GM12878 (cell line): ENCODE results near the gene SLC43A3. TPM values are rescaled to one million over a fixed set of nuclear protein-coding genes. Genes with fewer than 3 reads are reported as not detected.
A peak's percentile ranks its signal among the peaks of the same experiment; 100 is the strongest.

Experiments used
- BCLAF1 ChIP-seq: fragments of 450-650 bp; IDR thresholded peaks from 2 replicates; pipeline ENCODE4 v1.6.1; 2017; ENCODE audit warnings: antibody characterized with exemption, mild to moderate bottlenecking, moderate library complexity
- FOXK2 ChIP-seq: fragments of 450-650 bp; IDR thresholded peaks from 2 replicates; pipeline ENCODE4 v1.6.1; 2017; ENCODE audit warnings: mild to moderate bottlenecking, moderate library complexity
- HCFC1 ChIP-seq: fragments of 150-350 bp; IDR thresholded peaks from 2 replicates; pipeline ENCODE4 v1.6.1; 2014; ENCODE audit warnings: low read length
- IRF4 ChIP-seq: IDR thresholded peaks from 2 replicates; pipeline ENCODE4 v1.6.1; 2011; ENCODE audit warnings: low read depth, low read length
- LARP7 ChIP-seq: fragments of 450-650 bp; IDR thresholded peaks from 2 replicates; pipeline ENCODE4 v1.6.1; 2017; ENCODE audit warnings: mild to moderate bottlenecking
- MXI1 ChIP-seq: fragments of 150-350 bp; IDR thresholded peaks from 2 replicates; pipeline ENCODE4 v1.6.1; 2011; ENCODE audit warnings: low read depth, mild to moderate bottlenecking, inconsistent platforms, low read length, improper control_type of control experiment
- NBN ChIP-seq: fragments of 450-650 bp; IDR thresholded peaks from 2 replicates; pipeline ENCODE4 v1.6.1; 2016
- RAD21 ChIP-seq: IDR thresholded peaks from 2 replicates; pipeline ENCODE4 v1.6.1; 2011; ENCODE audit warnings: mild to moderate bottlenecking, low read depth, low read length, moderate library complexity; ENCODE audit not compliant: insufficient read depth
- REST ChIP-seq: IDR thresholded peaks from 2 replicates; pipeline ENCODE4 v1.6.1; 2012; ENCODE audit warnings: mild to moderate bottlenecking, low read depth, low read length
- RUNX3 ChIP-seq: IDR thresholded peaks from 2 replicates; pipeline ENCODE4 v1.6.1; 2012; ENCODE audit warnings: low read length, inconsistent platforms
- SRF ChIP-seq, 2 experiments: IDR thresholded peaks; 2 replicates each; pipeline ENCODE4 v1.6.1; 2011; ENCODE audit warnings: low read depth in 2 of 2, low read length in 2 of 2, mild to moderate bottlenecking in 1 of 2, moderate library complexity in 1 of 2
- STAT3 ChIP-seq: IDR thresholded peaks from 2 replicates; pipeline ENCODE4 v1.6.1; 2011; ENCODE audit warnings: low read depth, low read length, improper control_type of control experiment
- TARDBP ChIP-seq: IDR thresholded peaks from 2 replicates; pipeline ENCODE4 v1.6.1; 2016; ENCODE audit warnings: borderline replicate concordance
- USF1 ChIP-seq: IDR thresholded peaks from 2 replicates; pipeline ENCODE4 v1.6.1; 2011; ENCODE audit warnings: borderline replicate concordance, low read depth, mild to moderate bottlenecking, moderate library complexity, mixed read lengths, low read length; ENCODE audit not compliant: insufficient read depth; ENCODE audit errors: extremely low read length
- ZNF217 ChIP-seq: fragments of 450-650 bp; IDR thresholded peaks from 2 replicates; pipeline ENCODE4 v1.6.1; 2017; ENCODE audit warnings: antibody characterized with exemption, mild to moderate bottlenecking
- ZNF622 ChIP-seq: fragments of 450-650 bp; IDR thresholded peaks from 2 replicates; pipeline ENCODE4 v1.6.1; 2017; ENCODE audit warnings: mild to moderate bottlenecking, inconsistent platforms
- polyA plus RNA-seq, 11 experiments: library from polyadenylated mRNA; depleted of rRNA in 4 of 11; unstranded in 6 of 11; stranded (reverse) in 5 of 11; fragments of >200 nt; fragmentation: Nextera tagmentation in 4 of 11; fragmentation: Illumina TruSeq in 1 of 11; extraction: Ambion mirVana in 4 of 11; extraction: Trizol in 1 of 11; gene quantifications; 1 replicate in 1 of 11; 2 replicates in 10 of 11; pipeline versions ENCODE4 v1.2.1 to v1.2.3, GENCODE V29; 2011 to 2016; ENCODE audit warnings: inconsistent platforms in 2 of 11, missing spikeins in 2 of 11, low read depth in 1 of 11
- total RNA-seq, 4 experiments: library from RNA; depleted of rRNA in 3 of 4; stranded (reverse); fragments of >200 nt in 3 of 4; fragmentation: Illumina TruSeq in 1 of 4; extraction: Trizol in 1 of 4; gene quantifications; 2 replicates each; pipeline versions ENCODE4 v1.2.1 to v1.2.3, GENCODE V29; 2013 to 2021

Gene SLC43A3
- total and polyA plus RNA-seq, 10 of the 15 experiments (the other 5 are each of a cell fraction or from before 2014, with no cell fraction given): 37.5 to 237 (median 132) TPM

DNA sequence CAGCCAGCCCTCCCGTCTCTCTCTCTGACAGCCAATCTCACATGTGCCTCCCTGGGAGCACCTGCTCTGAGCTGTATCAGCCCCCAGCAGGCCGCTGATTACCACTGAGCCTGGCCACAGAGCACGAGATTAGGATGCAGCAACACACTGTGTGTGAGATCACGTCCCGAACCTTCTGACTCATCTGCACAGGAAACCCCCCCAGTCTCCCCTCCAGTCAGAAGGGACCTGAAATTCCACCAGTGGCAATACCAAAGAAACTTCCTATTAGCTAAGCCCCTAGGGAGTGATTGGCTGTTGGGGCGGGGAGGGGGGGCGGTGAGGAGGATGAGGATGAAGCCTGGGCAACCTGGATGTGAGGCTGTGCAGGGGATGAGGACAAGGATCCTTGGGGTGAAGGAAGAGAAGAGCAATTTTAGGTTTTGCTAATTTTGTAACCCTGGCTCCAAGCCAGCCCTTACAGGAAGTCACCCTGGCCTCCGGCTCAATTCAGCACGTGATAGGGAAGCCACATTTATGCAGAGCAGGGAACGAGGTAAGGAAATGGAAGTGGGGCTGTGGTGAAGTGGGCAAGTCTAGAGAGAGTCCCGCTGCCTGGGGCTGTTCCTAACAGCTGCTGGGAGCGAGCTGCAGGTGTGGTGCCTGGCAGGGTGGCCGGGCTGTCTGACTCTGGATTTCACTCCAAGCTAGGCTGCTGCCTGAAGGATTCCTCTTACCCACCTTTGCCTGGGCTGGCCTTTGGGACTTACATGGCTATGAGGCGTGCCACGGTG, 1.9 kb downstream of the SLC43A3 start (continued):
- TF ChIP-seq REST (peak; percentile 32; the same call in 1 of the 2 replicates), STAT3 (no peak), RUNX3 (peak; percentile 87), LARP7 (no peak), FOXK2 (no peak), MXI1 (peak; percentile 97), USF1 (peak; percentile 81), ZNF622 (no peak), SRF (IDR thresholded peaks at IDR 0.05; ENCODE audit: low read depth in 2 of 2, low read length in 2 of 2) (0 out of 4 replicates have a peak, but pooled peaks of 1 of the 2 experiments have one; percentile 2), TARDBP (no peak; the same call in 1 of the 2 replicates), HCFC1 (no peak), RAD21 (no peak), BCLAF1 (no peak), ZNF217 (no peak), IRF4 (peak; percentile 91), NBN (peak; percentile 96)
